ENCODE data around the gene RAB3D. TPM values are rescaled to one million over a fixed set of nuclear protein-coding genes. Genes with fewer than 3 reads are reported as not detected.
A peak's percentile ranks its signal among the peaks of the same experiment; 100 is the strongest.
"Not testable (repeated sequence)": the region's sequence is repeated elsewhere in the genome, so short reads cannot be mapped to it uniquely, and the experiment has no call there.

The RAB3D gene
- total RNA-seq, 2 donors from 2014 or later = 33.5 to 34.2 TPM

DNA sequence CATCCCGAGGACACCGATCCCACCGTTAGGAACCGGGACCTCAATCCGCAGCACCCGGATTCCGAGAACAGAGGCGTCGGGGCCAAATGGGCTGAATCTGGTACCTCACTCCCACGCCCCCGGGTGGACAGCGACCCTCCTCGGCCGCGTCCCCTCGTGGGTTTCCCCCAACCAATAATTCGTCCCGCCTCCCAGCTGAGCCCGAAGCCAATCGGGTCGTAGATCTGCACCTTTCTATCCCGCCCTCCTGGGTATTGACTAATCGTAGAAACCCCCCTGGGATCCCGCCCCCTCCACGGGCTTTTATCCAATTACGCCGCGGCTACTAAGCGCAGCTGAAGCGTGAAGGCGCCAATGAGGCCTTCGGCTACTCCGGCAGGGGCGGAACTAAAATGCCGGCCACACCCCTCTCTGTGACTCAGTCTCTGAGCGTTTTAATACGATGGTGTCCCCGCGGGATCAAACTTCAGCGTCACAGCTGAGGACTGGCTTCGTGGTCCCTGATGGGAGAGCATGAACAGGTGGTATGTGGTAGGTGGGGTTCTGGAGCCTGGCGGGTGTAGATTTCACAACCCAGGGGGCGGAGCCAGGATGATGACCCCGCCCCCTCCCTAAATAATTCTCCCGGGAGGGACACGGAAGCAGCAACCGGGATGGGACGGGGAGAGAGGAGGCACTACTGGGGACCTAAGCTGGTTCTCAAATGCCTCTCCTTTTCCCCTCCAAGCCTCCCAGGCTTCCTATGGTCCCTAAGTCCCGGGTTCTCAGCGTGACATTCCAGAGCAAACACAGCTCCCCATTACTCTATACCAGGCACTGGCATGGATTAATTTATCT is 6.9 kb upstream of the RAB3D start, which contains the start of the genes CCDC159 and TMEM205:
CCDC159 (plus strand) TSS at position 416 of the 837 bp plus-strand sequence; CDS start at position 504, 88 bp downstream.
TMEM205 (minus strand) TSS at position 165 of the 837 bp plus-strand sequence. CDS start 649 bp downstream, outside the sequence.
- peak; percentile 99 for DNase-seq (ENCODE audit: low spot score)
- intact Hi-C loops (cut with DNase I) = no loop called here

DNA sequence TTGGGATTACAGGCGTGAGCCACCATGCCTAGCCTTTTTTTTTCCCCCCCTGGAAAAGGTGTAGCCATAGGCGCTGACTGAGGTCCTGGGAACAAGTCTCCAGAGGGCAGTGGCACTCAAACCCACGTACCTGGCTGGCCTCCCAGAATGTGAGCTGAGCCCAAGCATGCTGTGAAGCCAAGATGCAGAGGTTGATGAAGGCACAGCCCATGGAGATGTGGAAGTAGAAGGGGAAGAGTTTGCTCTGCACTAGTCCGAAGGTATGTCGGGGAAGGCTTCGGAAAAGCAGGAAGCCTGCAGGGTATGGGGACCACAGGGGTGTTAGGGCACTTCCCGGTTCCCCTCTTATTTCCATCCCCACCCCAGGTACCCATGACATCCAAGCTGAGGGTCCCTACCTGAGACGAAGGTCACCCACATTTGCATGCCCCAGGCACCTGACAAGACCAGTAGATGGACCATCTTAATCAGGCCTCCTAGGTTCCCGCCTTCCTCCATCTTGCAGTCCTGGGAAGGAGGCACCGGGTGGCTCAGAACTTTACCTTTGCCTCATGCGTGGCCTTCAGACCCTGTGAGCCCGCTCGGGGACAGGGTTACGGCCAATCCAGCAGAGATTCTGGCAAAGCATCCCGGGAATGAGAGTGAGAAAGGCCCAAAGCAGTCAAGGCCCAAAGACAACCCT is 5.8 kb upstream of the RAB3D start:
- DNase-seq (ENCODE audit: low spot score) = no peak
- intact Hi-C loops (cut with DNase I) = no loop called here

DNA sequence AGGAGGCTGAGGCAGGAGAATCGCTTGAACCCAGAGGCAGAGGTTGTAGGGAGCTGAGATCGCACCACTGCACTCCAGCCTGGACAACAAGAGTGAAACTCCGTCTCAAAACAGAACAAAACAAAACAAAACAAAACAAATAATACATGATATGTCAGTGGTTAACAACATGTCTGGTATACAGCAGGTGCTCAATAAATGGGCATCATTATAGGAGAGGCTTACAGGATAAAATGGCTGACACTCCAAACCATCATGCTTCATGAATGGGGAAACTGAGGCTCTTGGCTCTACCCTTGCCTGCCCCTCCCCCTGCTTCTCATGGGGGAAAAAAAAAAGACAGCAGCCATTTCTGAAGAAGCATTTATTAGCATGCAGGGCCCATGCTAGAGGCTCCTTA is 3.0 kb upstream of the RAB3D start:
- intact Hi-C loops (cut with DNase I) = no loop called here
- no peak for DNase-seq (ENCODE audit: low spot score)

DNA sequence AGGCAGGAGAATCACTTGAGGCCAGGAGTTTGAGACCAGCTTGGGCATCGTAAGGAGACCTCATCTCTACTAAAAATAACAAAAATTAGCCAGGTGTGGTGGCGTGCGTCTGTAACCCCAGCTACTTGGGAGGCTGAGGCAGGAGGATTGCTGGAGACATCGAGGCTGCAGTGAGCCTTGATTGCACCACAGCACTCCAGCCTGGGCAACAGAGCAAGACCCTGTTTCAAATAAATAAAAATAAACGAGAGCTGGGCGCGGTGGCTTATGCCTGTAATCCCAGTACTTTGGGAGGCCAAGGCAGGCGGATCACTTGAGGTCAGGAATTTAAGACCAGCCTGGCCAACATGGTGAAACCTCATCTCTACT is 626 bp upstream of the RAB3D start:
- intact Hi-C loops (cut with DNase I); DNase-seq (ENCODE audit: low spot score): not testable (repeated sequence)

DNA sequence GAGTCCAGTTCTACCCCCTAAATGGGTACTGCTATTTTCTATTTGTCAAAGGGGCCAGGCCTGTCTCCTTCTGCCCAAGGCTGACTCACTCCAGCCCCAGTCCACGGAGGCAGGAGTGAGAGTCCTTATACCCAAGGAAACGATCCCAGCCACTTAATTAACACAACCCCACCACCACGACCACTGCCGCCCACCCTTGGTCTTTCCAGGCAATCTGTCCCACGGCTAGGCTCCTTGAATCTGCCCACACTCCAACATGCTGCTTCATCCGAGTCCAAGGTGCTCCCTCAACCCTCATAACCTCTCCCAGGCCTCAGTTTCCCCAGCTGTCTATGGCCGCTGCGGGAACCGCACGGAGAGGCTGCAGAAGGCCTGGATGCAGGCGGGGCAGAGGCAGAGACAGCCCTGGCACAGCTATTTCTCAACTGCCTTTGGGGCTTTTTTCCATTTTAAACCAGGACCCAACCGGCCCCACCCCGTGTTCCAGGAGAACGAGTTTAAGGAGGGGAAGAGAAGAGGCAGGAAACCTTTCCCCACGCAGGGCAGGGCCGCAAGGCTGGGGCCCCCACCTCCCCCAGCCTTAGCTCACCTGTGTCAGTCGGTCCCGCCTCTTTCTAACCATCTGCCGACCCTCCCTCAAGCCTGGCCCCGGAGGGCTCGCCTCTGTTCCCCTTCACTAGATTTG is 746 bp downstream of the RAB3D start:
- DNase-seq (ENCODE audit: low spot score) = no peak
- intact Hi-C loops (cut with DNase I) = no loop called here

DNA sequence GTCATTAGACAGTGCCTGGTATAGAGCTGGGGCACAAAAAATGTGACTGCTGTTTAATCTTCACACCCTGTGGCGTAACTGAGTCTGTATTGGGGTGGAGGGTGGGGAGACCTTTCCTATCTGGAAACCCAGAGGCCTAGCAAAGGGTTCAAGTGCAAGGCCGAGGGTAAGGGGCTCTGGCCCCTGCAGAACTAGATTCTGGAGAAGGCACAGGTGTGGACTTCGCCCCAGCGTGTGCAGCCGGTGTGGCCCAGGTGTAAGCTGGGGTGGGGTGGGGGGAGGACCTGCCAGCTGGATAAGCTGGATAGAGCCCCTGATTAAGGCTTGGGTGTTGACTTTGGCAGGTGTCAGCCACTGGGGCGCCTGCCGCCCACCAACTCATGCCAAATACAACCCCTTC is 1.3 kb downstream of the RAB3D start:
- intact Hi-C loops (cut with DNase I) = no loop called here
- no peak for DNase-seq (ENCODE audit: low spot score)

DNA sequence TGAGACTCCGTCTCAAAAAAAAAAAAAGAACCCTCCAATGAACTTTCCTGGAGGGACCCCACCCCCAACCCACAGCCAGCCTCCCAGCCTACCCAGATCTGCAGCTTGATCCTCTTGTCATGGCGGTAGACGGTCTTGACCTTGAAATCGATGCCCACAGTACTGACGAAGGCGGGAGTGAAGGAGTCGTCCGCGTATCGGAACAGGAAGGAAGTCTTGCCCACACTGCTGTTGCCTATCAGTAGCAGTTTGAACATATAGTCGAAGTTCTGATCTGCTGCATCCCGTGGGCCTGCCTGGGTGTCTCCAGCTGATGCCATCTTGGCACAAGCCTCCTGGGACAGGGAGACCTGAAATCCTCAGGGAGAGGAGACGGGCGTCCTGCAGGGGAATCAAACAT is 2.4 kb downstream of the RAB3D start:
- intact Hi-C loops (cut with DNase I) = no loop called here
- no peak for DNase-seq (ENCODE audit: low spot score)

DNA sequence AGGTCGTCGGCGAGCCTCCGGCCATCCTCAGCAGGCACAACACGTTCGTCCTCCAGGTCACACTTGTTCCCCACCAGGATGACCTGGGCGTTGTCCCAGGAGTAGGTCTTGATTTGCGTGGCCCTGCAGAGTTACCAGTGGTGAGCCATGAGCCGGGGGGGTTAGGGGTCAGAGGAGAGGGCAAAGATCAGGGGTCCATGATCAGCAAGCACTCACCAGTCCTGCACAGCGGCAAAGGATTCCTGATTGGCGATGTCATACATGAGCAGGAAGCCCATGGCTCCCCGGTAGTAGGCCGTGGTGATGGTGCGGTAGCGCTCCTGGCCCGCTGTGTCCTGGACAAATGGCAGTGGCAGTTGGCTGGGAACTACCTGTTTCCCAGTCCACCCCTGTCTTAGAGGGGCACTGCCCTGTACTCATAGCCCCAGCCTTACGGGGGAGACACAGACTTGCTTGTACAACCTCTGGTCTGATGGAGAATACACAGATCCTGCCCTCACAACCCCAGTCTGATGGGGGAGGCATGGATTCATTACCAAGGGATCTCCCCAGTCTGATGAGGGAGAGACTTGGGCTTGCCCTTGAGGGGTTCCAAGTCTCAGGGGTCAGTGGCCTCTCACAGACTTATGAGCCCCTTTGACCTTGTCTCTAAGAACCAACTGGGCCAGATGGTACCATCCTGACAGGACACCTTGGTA is 3.9 kb downstream of the RAB3D start:
- DNase-seq (ENCODE audit: low spot score) = no peak
- intact Hi-C loops (cut with DNase I) = no loop called here

DNA sequence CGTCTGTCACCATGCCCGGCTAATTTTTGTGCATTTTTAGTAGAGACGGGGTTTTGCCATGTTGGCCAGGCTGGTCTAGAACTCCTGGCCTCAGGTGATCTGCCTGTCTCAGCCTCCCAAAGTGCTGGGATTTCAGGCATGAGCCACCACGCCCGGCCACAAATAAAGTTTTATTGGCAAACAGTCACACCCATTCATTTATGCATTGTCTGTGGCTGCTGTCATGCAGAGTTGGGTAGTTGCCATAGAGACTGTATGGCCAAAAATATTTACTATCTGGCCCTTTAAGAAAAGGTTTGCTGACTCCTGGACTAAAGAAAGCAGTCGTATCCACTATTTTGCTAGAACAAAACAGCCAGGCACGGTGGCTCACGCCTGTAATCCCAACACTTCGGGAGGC is 5.6 kb downstream of the RAB3D start:
- intact Hi-C loops (cut with DNase I) = not testable (repeated sequence)

DNA sequence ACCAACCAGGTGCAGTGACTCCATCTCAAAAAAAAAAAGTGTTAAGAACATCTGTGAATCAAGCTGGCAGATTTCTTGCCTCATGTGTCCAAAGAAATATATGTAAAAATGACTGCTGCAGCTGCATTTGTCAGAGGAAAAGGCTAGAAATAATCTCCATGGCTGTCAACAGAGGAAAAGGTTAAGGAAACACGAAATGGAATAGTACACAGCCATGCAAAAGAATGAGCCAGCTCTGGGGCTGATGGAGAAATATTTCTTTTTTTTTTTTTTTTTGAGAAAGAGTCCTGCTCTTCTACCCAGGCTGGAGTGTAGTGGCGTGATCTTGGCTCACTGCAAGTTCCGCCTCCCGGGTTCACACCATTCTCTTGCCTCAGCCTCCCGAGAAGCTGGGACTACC is 6.6 kb downstream of the RAB3D start:
- intact Hi-C loops (cut with DNase I) = no loop called here
- no peak for DNase-seq (ENCODE audit: low spot score)

More for the DNA sequence above, 5.6 kb downstream of the RAB3D start:
- not testable (repeated sequence) for DNase-seq (ENCODE audit: low spot score)

DNA sequence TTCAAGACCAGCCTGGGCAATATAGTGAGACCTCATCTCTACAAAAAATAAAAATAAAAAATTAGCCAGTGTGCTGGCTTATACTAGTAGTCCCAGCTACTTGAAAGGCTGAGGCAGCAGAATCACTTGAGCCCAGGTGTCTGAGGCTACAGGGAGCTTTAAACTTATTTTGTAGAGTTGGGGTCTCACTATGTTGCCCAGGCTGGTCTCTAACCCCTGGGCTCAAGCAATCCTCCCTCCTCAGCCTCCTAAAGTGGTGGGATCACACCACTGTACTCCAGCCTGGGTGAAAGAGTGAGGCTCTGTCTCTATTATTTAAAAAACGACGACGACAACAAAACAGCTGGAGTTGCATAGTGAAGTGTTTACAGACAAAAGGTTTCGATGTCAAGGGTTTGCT is 8.0 kb downstream of the RAB3D start:
- DNase-seq (ENCODE audit: low spot score) = no peak
- intact Hi-C loops (cut with DNase I) = no loop called here

DNA sequence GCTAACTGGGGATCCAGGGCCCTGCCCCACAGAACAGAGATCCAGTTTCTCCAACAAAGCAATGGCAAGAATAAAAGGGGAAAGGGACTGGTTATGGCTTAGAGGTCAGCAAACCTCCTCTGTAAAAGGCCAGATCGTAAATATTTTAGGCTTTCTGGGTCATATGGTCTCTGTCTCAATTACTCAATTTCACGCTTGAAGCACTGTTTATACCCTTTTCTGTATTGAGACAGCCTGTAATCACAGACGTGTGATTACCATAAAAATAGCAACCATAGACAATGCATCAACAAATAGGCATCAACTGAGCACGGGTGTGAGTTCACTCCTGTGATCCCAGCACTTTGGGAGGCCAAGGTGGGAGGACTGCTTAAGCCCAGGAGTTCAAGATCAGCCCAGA is 9.3 kb downstream of the RAB3D start:
- intact Hi-C loops (cut with DNase I) = no loop called here
- DNase-seq (ENCODE audit: low spot score) = no peak

DNA sequence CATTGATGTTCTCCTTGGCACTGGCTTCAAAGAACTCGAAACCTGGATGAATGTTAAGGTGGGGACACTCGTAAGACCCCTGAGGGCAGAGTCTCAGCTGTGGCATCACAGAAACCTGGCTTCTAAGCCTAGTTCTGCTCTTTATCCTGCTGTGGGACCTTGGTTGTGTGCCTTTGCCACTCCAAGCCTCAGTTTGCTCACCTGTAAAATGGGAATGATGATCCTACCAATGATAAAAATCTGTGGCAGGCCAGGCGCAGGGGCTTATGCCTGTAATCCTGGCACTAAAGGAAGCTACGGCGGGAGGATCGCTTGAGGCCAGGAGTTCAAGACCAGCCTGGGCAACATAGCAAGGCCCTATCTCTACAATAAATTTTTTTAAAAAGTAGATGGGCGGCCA is 13.9 kb downstream of the RAB3D start:
- DNase-seq (ENCODE audit: low spot score) = no peak
- intact Hi-C loops (cut with DNase I) = no loop called here

DNA sequence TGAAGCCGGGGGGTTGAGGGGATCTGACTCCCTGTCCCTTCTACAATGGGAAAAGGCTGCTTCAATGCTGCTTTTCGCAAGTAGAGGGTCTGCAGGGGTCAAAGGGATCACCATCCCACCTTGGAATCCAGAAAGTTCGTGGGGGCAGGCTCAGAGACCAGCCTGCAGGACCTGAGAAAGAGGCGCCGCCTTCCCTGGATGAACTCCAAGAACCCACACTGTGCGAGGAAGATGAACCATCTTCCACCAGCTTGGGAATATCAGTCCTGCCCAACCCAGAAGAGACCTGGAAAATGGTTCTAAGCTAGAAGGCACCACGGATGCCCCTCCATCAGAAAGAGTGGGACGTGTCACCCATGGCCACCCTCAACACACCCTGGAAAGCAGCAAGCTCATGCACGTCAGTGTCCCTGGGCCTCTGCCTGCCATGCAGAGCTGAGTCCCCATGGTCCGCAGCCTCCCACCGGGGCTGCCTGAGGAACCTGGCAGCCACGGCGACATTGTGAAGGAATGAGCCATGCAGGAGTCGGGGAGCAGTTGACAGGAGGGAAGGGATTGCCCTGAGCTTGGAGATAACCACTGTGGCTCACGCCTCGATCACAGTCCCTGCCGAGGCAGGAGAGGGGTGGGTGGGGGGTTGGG is 14.6 kb downstream of the RAB3D start:
- intact Hi-C loops (cut with DNase I) = no loop called here
- no peak for DNase-seq (ENCODE audit: low spot score)

DNA sequence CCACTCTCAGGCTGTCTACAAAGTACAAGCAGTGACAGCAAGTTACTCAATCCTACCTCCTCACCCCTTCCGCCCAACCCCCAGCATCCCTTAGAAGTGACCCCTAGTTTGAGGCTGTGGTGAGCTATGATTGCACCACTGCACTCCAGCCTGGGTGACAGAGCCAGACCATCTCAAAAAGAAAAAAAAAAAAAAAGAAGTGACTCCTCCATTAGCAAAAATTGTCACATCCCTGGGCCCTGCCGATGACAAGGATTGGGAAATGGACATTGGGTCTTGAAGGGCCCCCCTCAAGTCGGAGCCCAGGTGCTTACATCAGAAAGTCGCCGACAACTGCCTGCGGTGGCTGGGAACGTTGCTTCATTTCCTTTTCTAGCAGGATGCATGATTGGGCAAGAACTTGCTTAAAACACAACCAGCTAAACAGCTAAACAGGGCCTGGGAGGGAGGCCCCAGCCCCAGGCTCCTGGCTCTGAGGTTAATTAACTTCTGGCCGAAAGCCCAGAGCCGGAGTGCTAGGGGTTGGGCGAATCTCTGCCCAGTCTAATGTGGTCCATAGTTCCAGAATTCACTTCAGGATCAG is 15.3 kb downstream of the RAB3D start:
- intact Hi-C loops (cut with DNase I) = no loop called here
- peak; percentile 93 for DNase-seq (ENCODE audit: low spot score)

DNA sequence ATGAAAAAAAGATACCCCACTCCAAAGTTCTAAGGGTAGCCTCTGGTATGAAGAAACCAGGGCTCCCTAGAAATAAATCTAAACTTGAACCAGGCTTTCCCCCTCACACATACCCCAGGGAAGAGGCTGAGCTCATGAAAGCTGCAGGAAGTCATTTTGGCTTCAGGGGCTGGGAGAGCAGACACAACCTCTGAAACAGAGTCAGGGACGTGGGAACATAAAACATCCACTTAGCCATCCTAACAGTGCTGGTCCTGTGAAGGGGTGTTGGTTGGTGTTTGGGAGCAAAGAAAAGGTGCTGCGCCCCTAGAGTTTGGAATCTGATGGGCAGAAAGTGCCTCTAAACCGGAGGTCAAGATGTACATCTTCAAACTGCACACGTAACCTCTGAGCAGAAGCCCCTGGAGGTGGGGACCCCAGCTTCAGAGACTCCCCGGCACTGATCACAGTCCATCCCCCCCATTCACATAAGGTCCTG is 15.8 kb downstream of the RAB3D start:
- no peak for DNase-seq (ENCODE audit: low spot score)
- intact Hi-C loops (cut with DNase I) = no loop called here

DNA sequence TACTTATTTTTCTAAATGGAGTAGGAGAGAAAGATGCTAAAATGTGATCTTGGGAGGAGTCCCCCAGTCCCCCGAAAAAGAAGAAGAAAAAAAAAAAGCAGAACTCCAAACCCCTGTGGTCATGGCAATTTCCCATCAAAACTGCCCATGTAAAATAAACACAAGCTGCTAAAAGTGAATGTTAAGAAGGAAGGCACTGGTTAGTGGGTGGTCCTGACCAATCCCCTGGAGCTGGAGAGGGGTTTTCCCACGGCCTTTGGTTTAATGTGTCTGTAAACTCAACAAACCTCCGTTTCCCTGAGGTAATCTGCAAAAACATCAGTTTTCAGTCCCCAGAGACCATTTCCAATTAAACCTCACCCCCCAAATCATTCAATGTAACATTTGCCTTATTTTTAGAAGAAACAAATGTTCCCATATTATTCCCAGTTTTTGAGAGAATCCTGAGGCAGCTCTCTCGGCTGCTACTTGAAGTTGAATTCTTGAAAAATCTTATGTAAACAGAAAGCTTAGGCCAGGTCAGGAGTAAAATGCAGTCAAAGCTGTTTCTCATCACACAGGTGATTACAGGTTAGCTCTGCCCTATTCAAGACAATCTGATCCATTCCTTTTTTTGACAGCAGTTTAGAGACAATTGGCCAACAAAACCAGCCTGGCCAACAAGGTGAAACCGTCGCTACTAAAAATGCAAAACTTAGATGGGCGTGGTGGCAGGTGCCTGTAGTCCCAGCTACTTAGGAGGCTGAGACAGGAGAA is 17.0 kb downstream of the RAB3D start:
- intact Hi-C loops (cut with DNase I) = no loop called here
- DNase-seq (ENCODE audit: low spot score) = no peak

Measured in posterior vena cava (tissue), 2 donors.